Neural cell (in vitro differentiated cells): Measurements from ENCODE around the gene ARHGEF7.
A peak's percentile ranks its signal among the peaks of the same experiment; 100 is the strongest.

ENCODE experiments used
- EZH2 ChIP-seq: fragments of 200-600, 300-800 bp; shearing (Covaris generic), sonication (generic); IDR thresholded peaks from 2 replicates; pipeline ENCODE4 v1.6.1; 2014; ENCODE audit warnings: antibody characterized with exemption, low read length, borderline replicate concordance, mild to moderate bottlenecking; ENCODE audit not compliant: insufficient read depth, poor library complexity, severe bottlenecking
- POLR2AphosphoS5 ChIP-seq: IDR thresholded peaks from 2 replicates; pipeline ENCODE4 v1.6.1; 2012
- RAD21 ChIP-seq: fragments of 450-650 bp; conservative IDR thresholded peaks from 2 replicates; pipeline ENCODE4 v1.6.1; 2014; ENCODE audit warnings: antibody characterized with exemption, mild to moderate bottlenecking, moderate library complexity
- SMC3 ChIP-seq: fragments of 450-650 bp; conservative IDR thresholded peaks from 2 replicates; pipeline ENCODE4 v1.6.1; 2014; ENCODE audit warnings: antibody characterized with exemption, mild to moderate bottlenecking, moderate library complexity; ENCODE audit not compliant: poor library complexity
- TF ChIP-seq, protein P1 (sequence below): fragments of 450-650 bp; IDR thresholded peaks from 2 replicates; pipeline ENCODE4 v1.5.1; 2014; ENCODE audit warnings: antibody characterized with exemption, mild to moderate bottlenecking, moderate library complexity; ENCODE audit not compliant: poor library complexity, severe bottlenecking
- TF ChIP-seq, protein P2 (sequence below): IDR thresholded peaks from 2 replicates; pipeline ENCODE4 v1.6.1; 2012; ENCODE audit warnings: borderline replicate concordance

DNA sequence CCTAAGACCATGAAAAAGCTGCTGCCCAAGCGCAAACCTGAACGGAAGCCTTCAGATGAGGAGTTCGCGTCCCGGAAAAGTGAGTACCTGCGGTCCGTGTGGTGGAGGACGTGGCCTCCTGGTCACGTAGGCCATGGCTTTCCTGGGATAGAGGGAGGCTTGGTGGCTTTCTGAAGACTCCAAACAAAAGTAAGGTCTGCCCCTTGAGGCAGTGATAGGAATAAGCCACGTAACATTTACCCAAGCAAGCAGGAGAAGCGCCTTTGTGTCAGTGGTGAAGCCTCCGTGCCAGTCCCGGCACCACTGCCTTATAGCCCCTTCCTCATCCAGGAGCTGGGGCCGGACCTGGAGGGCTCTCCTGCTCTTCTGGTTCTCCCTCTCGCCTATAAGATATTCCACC, 171.1 kb downstream of the ARHGEF7 start:
- TF ChIP-seq, protein P1, sequence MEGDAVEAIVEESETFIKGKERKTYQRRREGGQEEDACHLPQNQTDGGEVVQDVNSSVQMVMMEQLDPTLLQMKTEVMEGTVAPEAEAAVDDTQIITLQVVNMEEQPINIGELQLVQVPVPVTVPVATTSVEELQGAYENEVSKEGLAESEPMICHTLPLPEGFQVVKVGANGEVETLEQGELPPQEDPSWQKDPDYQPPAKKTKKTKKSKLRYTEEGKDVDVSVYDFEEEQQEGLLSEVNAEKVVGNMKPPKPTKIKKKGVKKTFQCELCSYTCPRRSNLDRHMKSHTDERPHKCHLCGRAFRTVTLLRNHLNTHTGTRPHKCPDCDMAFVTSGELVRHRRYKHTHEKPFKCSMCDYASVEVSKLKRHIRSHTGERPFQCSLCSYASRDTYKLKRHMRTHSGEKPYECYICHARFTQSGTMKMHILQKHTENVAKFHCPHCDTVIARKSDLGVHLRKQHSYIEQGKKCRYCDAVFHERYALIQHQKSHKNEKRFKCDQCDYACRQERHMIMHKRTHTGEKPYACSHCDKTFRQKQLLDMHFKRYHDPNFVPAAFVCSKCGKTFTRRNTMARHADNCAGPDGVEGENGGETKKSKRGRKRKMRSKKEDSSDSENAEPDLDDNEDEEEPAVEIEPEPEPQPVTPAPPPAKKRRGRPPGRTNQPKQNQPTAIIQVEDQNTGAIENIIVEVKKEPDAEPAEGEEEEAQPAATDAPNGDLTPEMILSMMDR = peak; percentile 14
- no peak for TF ChIP-seq EZH2
- TF ChIP-seq POLR2AphosphoS5 = no peak
- TF ChIP-seq, protein P2, sequence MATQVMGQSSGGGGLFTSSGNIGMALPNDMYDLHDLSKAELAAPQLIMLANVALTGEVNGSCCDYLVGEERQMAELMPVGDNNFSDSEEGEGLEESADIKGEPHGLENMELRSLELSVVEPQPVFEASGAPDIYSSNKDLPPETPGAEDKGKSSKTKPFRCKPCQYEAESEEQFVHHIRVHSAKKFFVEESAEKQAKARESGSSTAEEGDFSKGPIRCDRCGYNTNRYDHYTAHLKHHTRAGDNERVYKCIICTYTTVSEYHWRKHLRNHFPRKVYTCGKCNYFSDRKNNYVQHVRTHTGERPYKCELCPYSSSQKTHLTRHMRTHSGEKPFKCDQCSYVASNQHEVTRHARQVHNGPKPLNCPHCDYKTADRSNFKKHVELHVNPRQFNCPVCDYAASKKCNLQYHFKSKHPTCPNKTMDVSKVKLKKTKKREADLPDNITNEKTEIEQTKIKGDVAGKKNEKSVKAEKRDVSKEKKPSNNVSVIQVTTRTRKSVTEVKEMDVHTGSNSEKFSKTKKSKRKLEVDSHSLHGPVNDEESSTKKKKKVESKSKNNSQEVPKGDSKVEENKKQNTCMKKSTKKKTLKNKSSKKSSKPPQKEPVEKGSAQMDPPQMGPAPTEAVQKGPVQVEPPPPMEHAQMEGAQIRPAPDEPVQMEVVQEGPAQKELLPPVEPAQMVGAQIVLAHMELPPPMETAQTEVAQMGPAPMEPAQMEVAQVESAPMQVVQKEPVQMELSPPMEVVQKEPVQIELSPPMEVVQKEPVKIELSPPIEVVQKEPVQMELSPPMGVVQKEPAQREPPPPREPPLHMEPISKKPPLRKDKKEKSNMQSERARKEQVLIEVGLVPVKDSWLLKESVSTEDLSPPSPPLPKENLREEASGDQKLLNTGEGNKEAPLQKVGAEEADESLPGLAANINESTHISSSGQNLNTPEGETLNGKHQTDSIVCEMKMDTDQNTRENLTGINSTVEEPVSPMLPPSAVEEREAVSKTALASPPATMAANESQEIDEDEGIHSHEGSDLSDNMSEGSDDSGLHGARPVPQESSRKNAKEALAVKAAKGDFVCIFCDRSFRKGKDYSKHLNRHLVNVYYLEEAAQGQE = no peak
- no peak for TF ChIP-seq SMC3
- TF ChIP-seq RAD21 = no peak
